T-helper 2 cell treated with Interferon-gamma antibody and Interleukin-4, amounts not matched to agents 5 μg/mL and 100 μg/mL, for 36 hours (primary cell): ENCODE data around the gene RASGEF1C.
"Not testable (repeated sequence)": the region's sequence is repeated elsewhere in the genome, so short reads cannot be mapped to it uniquely, and the experiment has no call there.

Experiments
- DNase-seq: peaks from one replicate; pipeline ENCODE4 v3.0.0; 2021; ENCODE audit warnings: low spot score
- H3K27ac Mint-ChIP-seq: one replicate; pipeline ENCODE4 v1.8.0; 2021; ENCODE audit warnings: mild to moderate bottlenecking, mixed read lengths
- H3K27me3 Mint-ChIP-seq: one replicate; pipeline ENCODE4 v1.8.0; 2021; ENCODE audit warnings: low read depth, mixed read lengths
- H3K36me3 Mint-ChIP-seq: one replicate; pipeline ENCODE4 v1.8.0; 2021; ENCODE audit warnings: low read depth, mixed read lengths
- H3K4me1 Mint-ChIP-seq: one replicate; pipeline ENCODE4 v1.8.0; 2021; ENCODE audit warnings: low read depth, mixed read lengths
- H3K4me3 Mint-ChIP-seq: one replicate; pipeline ENCODE4 v1.8.0; 2022; ENCODE audit warnings: mild to moderate bottlenecking, moderate library complexity, mixed read lengths
- H3K9me3 Mint-ChIP-seq: one replicate; pipeline ENCODE4 v1.8.0; 2021; ENCODE audit warnings: mixed read lengths

Gene RASGEF1C

GRCh38 chr5:180098991-180099732 lies 109.8 kb downstream of the RASGEF1C start:
- no peak overlapping the region for H3K27ac Mint-ChIP-seq
- no peaks in the 10 kb centered on the region for H3K36me3 Mint-ChIP-seq
- DNase-seq: no peak
- H3K4me3 Mint-ChIP-seq: no peak overlapping the region
- no peaks in the 10 kb centered on the region for H3K9me3 Mint-ChIP-seq
- H3K27me3 Mint-ChIP-seq: peaks cover 3% of the 10 kb centered on the region
- no peaks in the 10 kb centered on the region for H3K4me1 Mint-ChIP-seq

GRCh38 chr5:180098526-180098925 lies 110.5 kb downstream of the RASGEF1C start:
- no peaks in the 10 kb centered on the region for H3K36me3 Mint-ChIP-seq
- H3K27ac Mint-ChIP-seq: no peak overlapping the region
- H3K4me3 Mint-ChIP-seq: no peak overlapping the region
- H3K4me1 Mint-ChIP-seq: no peaks in the 10 kb centered on the region
- no peak for DNase-seq
- H3K9me3 Mint-ChIP-seq: no peaks in the 10 kb centered on the region
- H3K27me3 Mint-ChIP-seq: peaks cover 9% of the 10 kb centered on the region

- Mint-ChIP-seq H3K27ac (no peak overlapping the region), H3K27me3 (peaks cover 10% of the 10 kb centered on the region), H3K9me3 (no peaks in the 10 kb centered on the region), H3K4me1 (no peaks in the 10 kb centered on the region), H3K4me3 (no peak overlapping the region), H3K36me3 (no peaks in the 10 kb centered on the region)
- no peak for DNase-seq
Measured at GRCh38 chr5:180097926-180098325, 111.1 kb downstream of the RASGEF1C start.

GRCh38 chr5:180097163-180097894 lies 111.7 kb downstream of the RASGEF1C start:
- DNase-seq: no peak
- no peak overlapping the region for H3K4me3 Mint-ChIP-seq

GRCh38 chr5:180096616-180097015 lies 112.4 kb downstream of the RASGEF1C start:
- Mint-ChIP-seq H3K9me3 (no peaks in the 10 kb centered on the region), H3K36me3 (no peaks in the 10 kb centered on the region)

More at GRCh38 chr5:180097163-180097894, 111.7 kb downstream of the RASGEF1C start:
- Mint-ChIP-seq H3K9me3 (no peaks in the 10 kb centered on the region), H3K36me3 (no peaks in the 10 kb centered on the region), H3K27ac (no peak overlapping the region), H3K4me1 (no peaks in the 10 kb centered on the region), H3K27me3 (peaks cover 11% of the 10 kb centered on the region)

GRCh38 chr5:180095545-180095944 lies 113.5 kb downstream of the RASGEF1C start:
- peaks cover 17% of the 10 kb centered on the region for H3K27me3 Mint-ChIP-seq
- H3K9me3 Mint-ChIP-seq: no peaks in the 10 kb centered on the region
- H3K4me3 Mint-ChIP-seq: no peak overlapping the region
- no peaks in the 10 kb centered on the region for H3K36me3 Mint-ChIP-seq
- no peak overlapping the region for H3K27ac Mint-ChIP-seq
- peaks cover 2% of the 10 kb centered on the region for H3K4me1 Mint-ChIP-seq
- no peak for DNase-seq

More at GRCh38 chr5:180096616-180097015, 112.4 kb downstream of the RASGEF1C start:
- Mint-ChIP-seq H3K4me1 (no peaks in the 10 kb centered on the region), H3K27me3 (peaks cover 12% of the 10 kb centered on the region), H3K27ac (no peak overlapping the region), H3K4me3 (no peak overlapping the region)
- no peak for DNase-seq

GRCh38 chr5:180093651-180094382 lies 115.2 kb downstream of the RASGEF1C start:
- no peak overlapping the region for H3K27ac Mint-ChIP-seq
- no peak for DNase-seq
- H3K9me3 Mint-ChIP-seq: no peaks in the 10 kb centered on the region
- no peak overlapping the region for H3K4me3 Mint-ChIP-seq
- no peaks in the 10 kb centered on the region for H3K36me3 Mint-ChIP-seq
- peaks cover 5% of the 10 kb centered on the region for H3K4me1 Mint-ChIP-seq
- peaks cover 20% of the 10 kb centered on the region for H3K27me3 Mint-ChIP-seq

GRCh38 chr5:180093241-180093640 lies 115.8 kb downstream of the RASGEF1C start:
- Mint-ChIP-seq H3K4me1 (peaks cover 5% of the 10 kb centered on the region), H3K9me3 (no peaks in the 10 kb centered on the region), H3K4me3 (no peak overlapping the region), H3K36me3 (no peaks in the 10 kb centered on the region), H3K27ac (no peak overlapping the region), H3K27me3 (peaks cover 20% of the 10 kb centered on the region)
- DNase-seq: no peak

GRCh38 chr5:180090769-180091546 lies 118.1 kb downstream of the RASGEF1C start:
- Mint-ChIP-seq H3K27me3 (peaks cover 22% of the 10 kb centered on the region), H3K4me3 (peak overlapping the region; percentile 52), H3K9me3 (no peaks in the 10 kb centered on the region), H3K4me1 (peaks cover 11% of the 10 kb centered on the region), H3K36me3 (no peaks in the 10 kb centered on the region), H3K27ac (no peak overlapping the region)
- DNase-seq: no peak

- Mint-ChIP-seq H3K27ac (no peak overlapping the region), H3K9me3 (no peaks in the 10 kb centered on the region), H3K4me3 (peak overlapping the region; percentile 83), H3K27me3 (peaks cover 22% of the 10 kb centered on the region), H3K36me3 (no peaks in the 10 kb centered on the region), H3K4me1 (peaks cover 15% of the 10 kb centered on the region)
- DNase-seq: peak; percentile 75
Measured at GRCh38 chr5:180090098-180090768, 118.8 kb downstream of the RASGEF1C start.

GRCh38 chr5:180089628-180090027 lies 119.4 kb downstream of the RASGEF1C start:
- not testable (repeated sequence) for H3K36me3 Mint-ChIP-seq, H3K4me3 Mint-ChIP-seq, H3K9me3 Mint-ChIP-seq, DNase-seq, H3K27ac Mint-ChIP-seq
- Mint-ChIP-seq H3K4me1 (peaks cover 15% of the 10 kb centered on the region), H3K27me3 (peaks cover 18% of the 10 kb centered on the region)

- DNase-seq: no peak
- H3K9me3 Mint-ChIP-seq: no peaks in the 10 kb centered on the region
- no peaks in the 10 kb centered on the region for H3K36me3 Mint-ChIP-seq
- peaks cover 13% of the 10 kb centered on the region for H3K27me3 Mint-ChIP-seq
- H3K4me3 Mint-ChIP-seq: no peak overlapping the region
- peaks cover 15% of the 10 kb centered on the region for H3K4me1 Mint-ChIP-seq
- H3K27ac Mint-ChIP-seq: no peak overlapping the region
Measured at GRCh38 chr5:180088561-180088960, 120.5 kb downstream of the RASGEF1C start.

- no peak for DNase-seq
- H3K4me3 Mint-ChIP-seq: no peak overlapping the region
- no peaks in the 10 kb centered on the region for H3K9me3 Mint-ChIP-seq
- H3K4me1 Mint-ChIP-seq: peaks cover 15% of the 10 kb centered on the region
- peaks cover 10% of the 10 kb centered on the region for H3K27me3 Mint-ChIP-seq
- no peak overlapping the region for H3K27ac Mint-ChIP-seq
- H3K36me3 Mint-ChIP-seq: no peaks in the 10 kb centered on the region
Measured at GRCh38 chr5:180086816-180087399, 122.1 kb downstream of the RASGEF1C start.
